ENCODE measurements around the gene CTNNA3. TPM values are rescaled to one million over a fixed set of nuclear protein-coding genes. Genes with fewer than 3 reads are reported as not detected.

Gene CTNNA3
- total RNA-seq, 1 donor from 2014 or later, result 0.46 TPM

DNA sequence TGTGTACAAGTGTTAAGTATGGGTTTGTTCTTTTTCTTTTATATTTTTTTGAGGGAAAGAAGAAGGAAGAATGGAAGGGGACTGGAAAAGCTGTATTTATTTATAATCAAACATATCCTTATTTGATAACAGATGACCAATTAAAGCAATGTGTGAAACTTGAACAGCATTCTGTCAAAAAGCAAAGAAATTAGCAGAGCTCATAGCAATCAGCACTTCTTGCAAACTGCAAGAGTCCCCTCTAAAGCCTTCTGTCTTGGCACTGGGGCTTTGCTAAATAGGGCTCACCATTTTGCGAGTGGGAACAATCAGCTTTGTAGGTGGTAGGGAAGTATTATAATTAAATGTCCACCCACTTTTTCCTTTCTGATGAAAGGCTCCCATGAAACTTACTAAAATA is 935.1 kb downstream of the CTNNA3 start:
- TF ChIP-seq, protein P1, sequence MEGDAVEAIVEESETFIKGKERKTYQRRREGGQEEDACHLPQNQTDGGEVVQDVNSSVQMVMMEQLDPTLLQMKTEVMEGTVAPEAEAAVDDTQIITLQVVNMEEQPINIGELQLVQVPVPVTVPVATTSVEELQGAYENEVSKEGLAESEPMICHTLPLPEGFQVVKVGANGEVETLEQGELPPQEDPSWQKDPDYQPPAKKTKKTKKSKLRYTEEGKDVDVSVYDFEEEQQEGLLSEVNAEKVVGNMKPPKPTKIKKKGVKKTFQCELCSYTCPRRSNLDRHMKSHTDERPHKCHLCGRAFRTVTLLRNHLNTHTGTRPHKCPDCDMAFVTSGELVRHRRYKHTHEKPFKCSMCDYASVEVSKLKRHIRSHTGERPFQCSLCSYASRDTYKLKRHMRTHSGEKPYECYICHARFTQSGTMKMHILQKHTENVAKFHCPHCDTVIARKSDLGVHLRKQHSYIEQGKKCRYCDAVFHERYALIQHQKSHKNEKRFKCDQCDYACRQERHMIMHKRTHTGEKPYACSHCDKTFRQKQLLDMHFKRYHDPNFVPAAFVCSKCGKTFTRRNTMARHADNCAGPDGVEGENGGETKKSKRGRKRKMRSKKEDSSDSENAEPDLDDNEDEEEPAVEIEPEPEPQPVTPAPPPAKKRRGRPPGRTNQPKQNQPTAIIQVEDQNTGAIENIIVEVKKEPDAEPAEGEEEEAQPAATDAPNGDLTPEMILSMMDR (conservative IDR thresholded peaks at IDR 0.05; ENCODE audit: low read depth, low read length), result no peak
- no peak overlapping the region for H3K4me3 ChIP-seq (ENCODE audit: low read depth, low read length)
- no peak for DNase-seq (ENCODE audit: low read depth)

DNA sequence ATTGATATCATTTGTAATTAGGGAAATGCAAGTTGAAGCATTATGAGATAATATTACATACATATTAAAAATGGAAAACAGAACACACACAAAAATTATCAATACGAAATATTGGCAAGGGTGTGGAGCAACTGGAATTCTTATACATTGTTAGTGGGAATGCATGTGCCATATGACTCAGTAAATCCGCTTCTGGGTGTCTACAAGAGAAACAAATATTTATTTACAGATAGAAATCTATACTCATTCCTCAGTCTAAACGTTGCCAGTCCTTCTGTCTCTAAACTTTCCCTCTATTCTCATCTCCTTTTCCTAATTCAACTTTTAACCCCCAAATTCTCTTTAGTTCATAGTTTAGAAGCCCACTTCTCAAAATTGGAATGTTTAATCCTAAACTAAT is 940.5 kb downstream of the CTNNA3 start:
- TF ChIP-seq, protein P1 (conservative IDR thresholded peaks at IDR 0.05; ENCODE audit: low read depth, low read length), result no peak
- no peak for DNase-seq (ENCODE audit: low read depth)
- H3K4me3 ChIP-seq (ENCODE audit: low read depth, low read length), result no peak overlapping the region

DNA sequence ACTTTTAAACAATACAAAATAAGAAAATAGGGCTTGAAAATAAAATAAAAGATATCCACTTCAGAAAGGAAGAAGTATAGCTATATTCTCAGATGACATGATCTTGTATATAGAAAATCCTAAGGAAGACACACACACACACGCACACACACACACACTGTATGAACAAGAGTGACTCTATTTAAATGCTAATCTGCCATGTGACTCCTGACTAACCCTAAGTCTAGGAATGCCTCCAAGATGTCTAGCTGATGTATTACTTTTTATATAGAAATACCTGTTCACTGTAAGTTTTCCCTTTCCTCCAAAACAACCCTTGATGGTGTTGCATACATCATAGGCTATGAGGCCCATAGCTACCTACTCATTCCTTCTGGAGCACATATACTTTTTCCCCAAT is 943.3 kb downstream of the CTNNA3 start:
- DNase-seq (ENCODE audit: low read depth), result no peak
- TF ChIP-seq, protein P1 (conservative IDR thresholded peaks at IDR 0.05; ENCODE audit: low read depth, low read length), result no peak
- H3K4me3 ChIP-seq (ENCODE audit: low read depth, low read length), result no peak overlapping the region

DNA sequence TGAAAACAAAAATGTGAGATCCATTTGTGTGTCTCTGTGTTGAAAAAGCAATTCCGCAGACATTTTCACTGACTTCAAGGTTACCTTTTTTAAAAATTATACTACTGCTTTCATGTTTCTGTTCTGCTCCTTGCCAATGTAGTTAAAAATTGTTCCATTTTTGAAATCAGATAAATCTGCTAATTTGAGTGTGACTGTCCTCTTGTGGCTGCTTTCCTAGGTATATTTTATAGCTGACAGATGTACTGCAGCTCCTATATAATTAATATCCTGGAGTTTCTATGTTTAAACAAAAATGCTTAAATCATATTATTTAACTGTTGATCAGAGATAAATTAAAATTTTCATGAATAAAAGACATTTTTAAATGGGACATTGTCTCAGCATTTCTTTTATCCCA is 947.8 kb downstream of the CTNNA3 start:
- no peak overlapping the region for H3K4me3 ChIP-seq (ENCODE audit: low read depth, low read length)
- DNase-seq (ENCODE audit: low read depth), result no peak
- TF ChIP-seq, protein P1 (conservative IDR thresholded peaks at IDR 0.05; ENCODE audit: low read depth, low read length), result no peak

DNA sequence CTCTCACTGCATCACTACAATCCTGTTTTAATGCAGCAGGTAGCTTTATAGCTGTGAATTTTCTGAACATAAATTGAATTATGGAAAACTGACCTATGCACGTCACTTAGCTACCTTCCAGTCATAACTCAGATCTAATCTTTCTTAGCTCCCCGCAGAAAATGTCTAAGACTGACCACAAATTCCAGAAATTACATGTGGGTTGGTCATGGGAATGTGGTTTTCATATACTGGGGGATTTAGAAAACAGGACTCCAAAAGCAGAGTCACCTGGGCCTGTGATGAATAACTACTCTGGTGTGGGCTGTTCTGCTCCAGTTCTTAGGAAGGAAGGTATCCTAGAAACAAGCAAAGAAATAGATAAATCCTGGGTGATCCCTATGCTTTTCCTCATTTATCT is 948.5 kb downstream of the CTNNA3 start:
- peak; percentile 50 for DNase-seq (ENCODE audit: low read depth)
- H3K4me3 ChIP-seq (ENCODE audit: low read depth, low read length), result no peak overlapping the region
- TF ChIP-seq, protein P1 (conservative IDR thresholded peaks at IDR 0.05; ENCODE audit: low read depth, low read length), result no peak

DNA sequence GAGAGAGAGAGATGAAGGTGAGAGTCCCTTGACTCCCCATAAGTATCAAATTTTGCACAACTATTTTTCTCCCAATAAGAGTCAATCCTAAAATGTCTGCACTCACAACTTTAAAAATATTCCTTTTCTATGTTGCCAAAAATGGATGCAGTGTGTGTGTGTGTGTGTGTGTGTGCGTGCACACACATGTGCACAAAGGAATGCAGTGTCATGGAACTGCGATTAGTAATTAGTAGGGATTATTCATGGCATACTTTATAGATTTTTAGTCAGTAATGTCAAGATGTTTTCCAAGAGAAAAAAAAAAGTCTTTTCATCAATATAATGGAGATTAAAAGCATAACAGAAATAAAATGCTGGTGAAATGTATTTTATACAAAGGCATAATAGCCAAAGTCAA is 949.3 kb downstream of the CTNNA3 start:
- TF ChIP-seq, protein P1 (conservative IDR thresholded peaks at IDR 0.05; ENCODE audit: low read depth, low read length), result no peak
- DNase-seq (ENCODE audit: low read depth), result no peak
- H3K4me3 ChIP-seq (ENCODE audit: low read depth, low read length), result no peak overlapping the region

DNA sequence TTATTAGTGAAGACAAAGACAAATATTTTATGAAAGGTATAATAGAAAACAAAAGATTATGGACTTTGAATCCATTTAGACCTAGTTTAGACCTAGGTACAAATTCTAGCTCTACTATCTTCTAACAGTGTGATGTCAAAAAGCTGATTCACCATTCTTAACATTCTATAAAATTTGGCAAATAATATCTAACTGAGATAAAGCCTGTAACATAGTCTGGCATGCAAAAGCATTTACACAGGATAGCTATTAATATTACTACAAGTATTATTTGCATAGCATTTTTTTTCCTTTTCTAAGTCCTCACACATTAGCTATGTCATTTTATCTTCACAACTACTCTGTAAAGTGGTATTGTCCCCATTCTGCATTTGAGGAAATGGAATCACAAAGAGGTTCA is 949.7 kb downstream of the CTNNA3 start:
- TF ChIP-seq, protein P1 (conservative IDR thresholded peaks at IDR 0.05; ENCODE audit: low read depth, low read length), result no peak
- no peak for DNase-seq (ENCODE audit: low read depth)
- H3K4me3 ChIP-seq (ENCODE audit: low read depth, low read length), result no peak overlapping the region
